Measurements from ENCODE around the gene NEURL1.
A peak's percentile ranks its signal among the peaks of the same experiment; 100 is the strongest.

The NEURL1 gene

GRCh38 chr10:103547391-103547946 lies 54.0 kb downstream of the NEURL1 start:
- no peak for DNase-seq

DNA sequence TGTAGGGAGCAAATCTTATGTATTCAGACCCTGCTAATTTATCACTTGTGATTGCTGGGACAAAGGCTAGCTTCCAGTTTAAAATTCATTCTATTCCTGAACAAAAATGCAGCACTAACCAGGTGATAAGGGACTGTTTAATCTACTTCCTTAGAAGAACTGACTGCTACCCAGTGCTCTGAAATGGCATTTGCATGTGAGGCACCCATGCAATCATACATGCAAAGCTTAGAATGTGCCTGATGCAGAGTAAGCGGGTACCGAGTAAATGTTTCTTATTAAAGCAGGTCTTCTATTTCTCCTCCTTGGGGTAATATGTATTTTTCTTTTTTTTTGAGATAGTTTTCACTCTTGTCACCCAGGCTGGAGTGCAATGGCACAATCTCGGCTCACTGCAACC lies 54.5 kb downstream of the NEURL1 start:
- no peak for DNase-seq

GRCh38 chr10:103548581-103549348 lies 55.3 kb downstream of the NEURL1 start:
- DNase-seq, result no peak

DNA sequence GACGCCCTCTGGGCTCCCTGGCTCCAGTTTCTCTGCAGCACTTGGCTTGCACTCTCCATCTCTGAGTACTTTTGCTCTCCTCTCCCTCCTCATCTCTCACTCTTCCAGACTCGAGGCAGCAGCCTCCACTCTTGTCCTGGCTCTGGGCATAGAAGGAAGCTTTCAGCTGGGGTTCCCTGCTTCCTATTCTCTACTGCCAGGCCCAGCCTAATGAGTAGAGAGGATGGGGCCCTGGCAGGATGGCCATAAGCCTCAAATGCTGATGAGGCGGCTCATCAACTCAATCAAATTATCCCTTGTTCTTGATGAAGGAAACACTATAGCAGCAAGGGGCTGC lies 55.8 kb downstream of the NEURL1 start:
- DNase-seq, result no peak

DNA sequence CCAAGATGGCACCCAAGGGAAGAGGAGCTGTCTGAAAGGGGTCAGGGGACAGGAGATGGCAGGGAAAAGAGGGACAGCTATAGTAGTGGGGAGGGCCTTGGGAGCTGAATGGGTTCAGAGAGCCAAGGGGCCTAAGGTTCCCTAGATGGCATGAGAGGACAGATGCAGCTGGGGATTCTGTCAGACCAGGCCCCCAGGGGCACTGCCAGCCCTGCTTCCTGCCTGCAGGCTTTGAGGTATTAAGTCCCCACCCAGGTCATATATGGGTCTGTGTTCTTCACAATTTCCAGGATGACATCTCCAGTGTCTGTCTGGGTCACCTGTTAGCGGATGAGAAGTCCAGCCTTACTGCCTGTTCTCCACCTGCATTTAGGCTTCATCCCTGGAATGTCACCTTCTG lies 56.7 kb downstream of the NEURL1 start:
- DNase-seq, result no peak

DNA sequence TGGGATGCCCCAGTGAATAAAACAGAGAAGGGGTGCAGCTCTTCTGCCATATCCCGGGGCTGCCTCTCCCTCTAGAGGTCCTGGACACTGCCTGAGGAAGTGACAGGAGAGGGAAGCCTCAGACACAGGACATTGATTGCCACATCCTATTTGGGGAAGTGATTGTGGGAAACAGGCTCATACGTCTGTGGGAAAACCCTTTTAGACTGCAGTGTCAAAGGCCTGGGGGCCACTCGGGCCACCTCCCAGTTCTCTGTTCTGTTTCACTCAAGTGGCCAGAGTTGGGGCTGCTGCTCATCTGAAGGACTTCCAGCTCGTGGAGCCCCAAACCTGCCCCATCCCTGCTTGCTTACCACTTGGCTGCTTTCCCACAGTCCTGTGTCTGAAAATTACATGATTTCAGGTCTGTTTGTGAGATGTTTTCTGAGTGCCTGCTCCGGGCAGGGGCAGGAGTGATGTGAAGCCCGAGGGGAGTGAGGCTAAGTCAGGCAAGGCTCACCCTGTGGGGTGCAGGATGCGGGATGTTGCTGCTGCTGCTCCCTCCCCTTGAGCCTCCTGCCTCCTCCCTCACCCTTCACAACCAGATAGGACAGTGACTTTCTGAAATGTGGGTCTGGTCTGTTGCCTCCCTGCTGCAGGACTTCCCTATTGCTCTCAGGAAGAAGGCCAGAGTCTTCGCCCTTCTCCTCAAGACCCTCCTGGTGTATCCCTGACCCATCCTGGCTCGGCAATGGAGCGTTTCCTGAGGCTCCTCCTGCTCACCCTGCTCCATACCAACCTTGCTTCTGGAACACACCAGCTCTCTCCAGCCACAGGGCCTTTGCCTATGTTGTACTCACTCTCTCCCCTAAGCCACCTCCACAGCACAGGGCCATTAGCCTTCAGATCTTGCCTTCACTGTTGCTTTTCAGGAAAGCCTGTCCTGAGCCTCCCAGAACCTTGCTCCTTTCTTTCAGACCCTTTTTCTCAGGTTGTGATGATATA lies 58.4 kb downstream of the NEURL1 start:
- no peak for DNase-seq

- DNase-seq, result no peak
Measured at GRCh38 chr10:103552856-103553742, 59.6 kb downstream of the NEURL1 start.

DNA sequence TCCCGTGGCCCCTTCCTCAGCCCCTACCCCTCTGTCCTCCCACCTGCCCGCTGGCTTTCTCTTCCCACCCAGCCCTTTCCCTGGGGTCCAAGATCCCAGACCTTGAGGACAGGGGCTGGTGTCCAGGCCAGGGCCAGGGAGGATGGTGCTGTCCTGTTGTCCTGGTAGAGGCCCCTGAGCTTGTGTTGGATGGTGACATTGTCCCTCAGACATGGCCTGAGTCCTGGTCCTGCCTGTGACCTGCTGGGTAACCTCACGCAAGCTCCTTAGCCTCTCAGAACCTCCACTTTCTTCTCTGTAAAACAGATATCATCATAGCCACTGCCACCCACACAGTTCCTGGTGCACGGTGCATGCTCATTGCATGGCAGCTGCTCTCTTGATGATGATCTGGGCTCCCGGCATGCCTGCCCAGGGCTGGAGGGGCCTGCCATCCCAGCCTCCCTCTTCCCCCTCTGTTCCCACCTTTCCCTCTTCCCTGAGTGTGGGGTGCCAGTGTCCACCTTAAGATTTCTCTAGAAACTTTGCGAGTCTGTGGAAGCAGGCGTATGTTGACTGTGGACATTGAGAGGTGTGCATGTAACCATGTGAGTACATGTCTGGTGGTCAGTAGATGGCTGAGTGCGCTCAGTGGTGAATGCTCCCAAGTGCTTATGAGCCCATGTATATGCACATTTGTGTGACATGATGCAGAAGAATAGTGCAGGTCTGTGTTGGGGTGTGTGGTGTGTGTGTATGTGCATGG lies 60.4 kb downstream of the NEURL1 start:
- DNase-seq, result no peak

- DNase-seq, result peak; percentile 30
Measured at GRCh38 chr10:103554488-103555324, 61.2 kb downstream of the NEURL1 start.

- DNase-seq, result no peak
Measured at GRCh38 chr10:103555325-103555649, 61.8 kb downstream of the NEURL1 start.

GRCh38 chr10:103555712-103556111 lies 62.2 kb downstream of the NEURL1 start:
- DNase-seq, result no peak

GRCh38 chr10:103556383-103557007 lies 63.0 kb downstream of the NEURL1 start:
- DNase-seq, result no peak

DNA sequence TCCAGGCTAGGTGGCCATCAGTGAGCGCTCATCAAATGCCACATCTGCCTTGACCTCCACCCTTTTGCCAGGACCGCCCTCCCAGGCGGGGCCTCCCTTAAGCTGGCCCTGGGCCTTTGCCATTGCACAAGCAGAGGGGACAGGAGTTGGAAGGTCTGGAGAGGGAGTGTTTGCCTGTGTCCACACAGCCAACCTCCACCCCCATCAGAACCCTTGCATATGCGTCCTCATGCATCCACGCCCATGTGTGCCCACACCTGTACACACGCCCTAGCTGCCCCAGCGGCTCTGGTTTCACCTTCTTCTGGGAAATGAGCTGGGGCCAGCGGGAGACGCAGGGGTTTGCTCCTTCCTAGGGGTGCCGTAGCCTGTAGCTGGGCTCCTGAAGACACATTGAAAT lies 64.0 kb downstream of the NEURL1 start:
- DNase-seq, result no peak

- no peak for DNase-seq
Measured at GRCh38 chr10:103558911-103559310, 65.4 kb downstream of the NEURL1 start.

- no peak for DNase-seq
Measured at GRCh38 chr10:103559776-103560175, 66.3 kb downstream of the NEURL1 start.

GRCh38 chr10:103560886-103561285 lies 67.4 kb downstream of the NEURL1 start:
- no peak for DNase-seq

DNA sequence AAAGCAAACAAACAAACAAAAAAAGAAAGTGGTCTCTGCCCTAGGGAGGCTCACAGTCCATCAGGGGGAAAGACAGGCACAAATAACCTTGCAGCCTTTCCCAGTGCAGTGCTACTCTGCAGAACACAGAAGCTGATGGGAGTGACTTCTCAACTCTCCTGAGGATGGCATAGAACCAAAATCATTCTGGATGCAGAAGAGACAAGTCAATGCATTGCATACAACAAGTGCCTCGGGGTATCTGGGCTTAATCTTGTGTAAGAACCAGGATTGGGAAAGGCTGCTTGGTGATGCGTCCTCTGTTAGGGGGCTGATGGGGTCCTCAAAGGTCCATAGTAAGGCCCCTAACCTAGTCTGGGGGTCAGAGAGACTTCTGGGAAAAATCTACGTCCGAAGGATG lies 68.9 kb downstream of the NEURL1 start:
- no peak for DNase-seq

DNA sequence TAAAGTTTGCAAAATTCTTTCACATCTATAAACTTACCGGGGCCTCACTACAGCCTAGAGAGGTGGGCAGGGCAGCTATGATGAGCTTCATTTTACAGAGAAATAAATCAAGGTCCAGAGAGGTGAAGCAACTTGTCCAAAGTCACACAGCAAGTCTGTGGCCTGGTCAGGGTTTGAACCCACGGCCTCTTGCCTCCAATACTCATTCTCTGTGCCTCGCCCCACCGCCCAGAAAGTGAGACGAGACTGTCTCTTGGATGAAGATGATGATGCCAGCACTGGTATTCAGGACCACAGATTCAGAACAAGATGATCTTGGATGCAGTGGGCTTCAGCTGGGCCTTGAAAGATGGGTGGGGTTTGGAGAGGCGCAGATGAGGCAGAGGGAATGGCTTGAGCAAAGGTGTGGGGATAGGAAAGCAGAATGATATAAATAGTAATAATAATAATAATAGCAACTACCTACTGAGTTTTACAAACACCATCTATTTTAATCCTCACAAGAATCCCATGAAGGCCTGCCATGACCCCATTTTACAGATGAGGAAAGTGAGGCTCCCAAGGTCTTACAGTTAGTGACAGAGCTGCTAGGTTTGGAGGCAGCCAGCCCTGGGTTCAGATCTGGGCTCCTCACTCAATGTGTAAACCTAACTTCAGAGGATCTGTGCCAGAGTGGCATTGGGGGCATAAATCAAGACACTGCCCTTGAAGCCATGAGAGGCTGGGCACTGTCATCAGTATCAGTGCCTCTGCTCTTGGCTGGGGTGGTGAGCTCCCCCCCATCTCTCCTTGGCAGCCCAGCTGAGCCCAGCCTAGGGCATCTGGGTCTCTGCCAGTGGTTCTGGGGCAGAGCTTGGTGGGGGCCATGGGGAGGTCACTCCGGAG lies 70.0 kb downstream of the NEURL1 start:
- no peak for DNase-seq

DNA sequence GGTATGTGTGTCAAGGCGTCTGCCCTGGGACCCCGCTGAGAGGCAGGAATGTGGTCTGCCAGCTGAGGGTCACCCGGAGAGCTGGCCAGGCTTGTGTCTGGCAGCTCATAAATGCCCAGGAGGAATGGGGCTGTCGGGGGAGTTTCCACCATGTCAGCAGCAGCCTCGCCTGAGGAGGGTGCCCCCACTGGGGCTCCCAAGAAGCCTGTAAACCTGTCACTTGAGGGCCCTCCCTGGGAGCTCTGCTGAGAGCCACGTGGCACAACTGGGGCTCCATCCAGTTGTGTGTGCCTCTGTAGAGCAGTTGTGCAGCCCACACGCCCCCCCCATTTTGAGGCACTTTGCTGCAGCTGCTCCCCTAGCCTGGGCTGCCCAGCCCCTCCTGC lies 70.6 kb downstream of the NEURL1 start:
- no peak for DNase-seq

Data from CD4-positive, alpha-beta T cell treated with Interleukin-17A for 4 hours (primary cell).